IMR-90 (cell line): ENCODE data around the gene LIMS2. TPM values are rescaled to one million over a fixed set of nuclear protein-coding genes. Genes with fewer than 3 reads are reported as not detected.

ENCODE experiments used
- ATAC-seq: fragments of 200-7000 bp; cut with Tn5 transposase; 2 replicates; pipeline ENCODE4 v1.9.1; 2020; ENCODE audit warnings: low read depth, mild to moderate bottlenecking, moderate library complexity
- BruUV-seq: library from RNA; stranded (reverse); fragments of 400-500 nt; replicated peaks from 2 replicates; lab custom pipeline; 2021; lab: Mats Ljungman, UMichigan
- CTCF ChIA-PET: fragments of 300-600 bp; formaldehyde crosslinking; extraction: SDS; loops from one replicate; lab custom pipeline; 2021; ENCODE audit warnings: antibody characterized with exemption; lab: Yijun Ruan, JAX
- POLR2A ChIA-PET: fragments of 300-600 bp; sonication (Branson Sonifier 250); formaldehyde crosslinking; loops from one replicate; lab custom pipeline; 2022; ENCODE audit warnings: antibody characterized with exemption; ENCODE audit not compliant: unreplicated experiment; lab: Charles Lee
- DNase-seq: peaks from one replicate; pipeline ENCODE4 v3.0.0; 2013
- H2AFZ ChIP-seq: replicated peaks from 2 replicates; pipeline ENCODE3; 2013; ENCODE audit warnings: low read length, mild to moderate bottlenecking; ENCODE audit not compliant: poor library complexity
- H2AK5ac ChIP-seq: 2 replicates; pipeline ENCODE4 v1.6.1; 2013; ENCODE audit warnings: low read depth, low read length, inconsistent platforms
- H2AK9ac ChIP-seq: replicated peaks from 2 replicates; pipeline ENCODE3; 2013; ENCODE audit warnings: mild to moderate bottlenecking, low read depth, low read length, moderate library complexity; ENCODE audit not compliant: poor library complexity
- H2BK120ac ChIP-seq: 2 replicates; pipeline ENCODE4 v1.6.1; 2013; ENCODE audit warnings: low read depth, low read length, inconsistent platforms
- H2BK15ac ChIP-seq: 3 replicates; pipeline ENCODE4 v1.6.1; 2013; ENCODE audit warnings: low read depth, low read length, inconsistent platforms
- H2BK20ac ChIP-seq: 2 replicates; pipeline ENCODE4 v1.6.1; 2013; ENCODE audit warnings: low read depth, mild to moderate bottlenecking, inconsistent platforms, low read length, moderate library complexity
- H2BK5ac ChIP-seq: 2 replicates; pipeline ENCODE4 v1.6.1; 2013; ENCODE audit warnings: mild to moderate bottlenecking, low read depth, low read length, inconsistent platforms; ENCODE audit not compliant: poor library complexity, severe bottlenecking
- H3K14ac ChIP-seq: replicated peaks from 2 replicates; pipeline ENCODE4 v1.6.1; 2013; ENCODE audit warnings: low read depth, low read length, inconsistent platforms
- H3K18ac ChIP-seq: 2 replicates; pipeline ENCODE4 v1.6.1; 2013; ENCODE audit warnings: low read depth, low read length, control low read depth
- H3K23ac ChIP-seq: 2 replicates; pipeline ENCODE4 v1.6.1; 2013; ENCODE audit warnings: low read depth, low read length, inconsistent platforms
- H3K27ac ChIP-seq: 2 replicates; pipeline ENCODE4 v1.5.1; 2013; ENCODE audit warnings: mild to moderate bottlenecking, control low read depth, low read length; ENCODE audit not compliant: insufficient read depth
- H3K27me3 ChIP-seq: 2 replicates; pipeline ENCODE4 v1.6.1; 2013; ENCODE audit warnings: low read length; ENCODE audit not compliant: control insufficient read depth, insufficient read depth
- H3K36me3 ChIP-seq: 2 replicates; pipeline ENCODE4 v1.6.1; 2013; ENCODE audit warnings: low read length, mixed read lengths; ENCODE audit not compliant: control insufficient read depth, insufficient read depth
- H3K4ac ChIP-seq: 2 replicates; pipeline ENCODE4 v1.6.1; 2013; ENCODE audit warnings: low read depth, low read length, inconsistent platforms
- H3K4me1 ChIP-seq: 2 replicates; pipeline ENCODE4 v1.6.1; 2013; ENCODE audit warnings: low read length, mixed read lengths; ENCODE audit not compliant: control insufficient read depth, insufficient read depth
- H3K4me2 ChIP-seq: 2 replicates; pipeline ENCODE4 v1.6.1; 2013; ENCODE audit warnings: low read depth, mild to moderate bottlenecking, control low read depth, low read length, moderate library complexity
- H3K4me3 ChIP-seq: 2 replicates; pipeline ENCODE4 v1.5.1; 2013; ENCODE audit warnings: low read depth, mild to moderate bottlenecking, control low read depth, low read length, moderate library complexity; ENCODE audit not compliant: insufficient read depth
- H3K56ac ChIP-seq: 2 replicates; pipeline ENCODE4 v1.6.1; 2013; ENCODE audit warnings: low read length, inconsistent platforms; ENCODE audit not compliant: insufficient read depth; ENCODE audit errors: extremely low read depth
- H3K79me1 ChIP-seq, 2 experiments: 2 replicates each; pipeline ENCODE4 v1.6.1; 2013; ENCODE audit warnings: low read length in 2 of 2, inconsistent platforms in 1 of 2, low read depth in 1 of 2
- H3K9ac ChIP-seq: 2 replicates; pipeline ENCODE4 v1.6.1; 2013; ENCODE audit warnings: low read depth, low read length, control low read depth
- H3K9me1 ChIP-seq: 2 replicates; pipeline ENCODE4 v1.6.1; 2013; ENCODE audit warnings: low read length, inconsistent platforms; ENCODE audit not compliant: insufficient read depth
- H3K9me3 ChIP-seq: 2 replicates; pipeline ENCODE4 v1.6.1; 2013; ENCODE audit warnings: low read length; ENCODE audit not compliant: control insufficient read depth, insufficient read depth
- H4K20me1 ChIP-seq: 2 replicates; pipeline ENCODE4 v1.6.1; 2013; ENCODE audit warnings: low read length, inconsistent platforms; ENCODE audit not compliant: insufficient read depth
- H4K5ac ChIP-seq: 2 replicates; pipeline ENCODE4 v1.6.1; 2013; ENCODE audit warnings: mild to moderate bottlenecking, low read depth, low read length, control low read depth
- H4K8ac ChIP-seq, 2 experiments: 2 replicates each; pipeline ENCODE4 v1.6.1; 2013; ENCODE audit warnings: low read depth in 2 of 2, low read length in 2 of 2, control low read depth in 1 of 2, inconsistent platforms in 1 of 2
- H4K91ac ChIP-seq: 2 replicates; pipeline ENCODE4 v1.6.1; 2013; ENCODE audit warnings: low read depth, low read length, inconsistent platforms; ENCODE audit not compliant: insufficient read depth
- MAZ ChIP-seq: IDR thresholded peaks from 2 replicates; pipeline ENCODE4 v1.6.1; 2012; ENCODE audit warnings: low read depth, mild to moderate bottlenecking, low read length, improper control_type of control experiment, moderate library complexity, borderline replicate concordance
- NFE2L2 ChIP-seq: fragments of 150-350 bp; IDR thresholded peaks from 2 replicates; pipeline ENCODE4 v1.6.1; 2016; ENCODE audit warnings: low read depth, mild to moderate bottlenecking, low read length
- POLR2A ChIP-seq: IDR thresholded peaks from 2 replicates; pipeline ENCODE4 v1.6.1; 2012; ENCODE audit warnings: mild to moderate bottlenecking, low read depth, low read length
- RCOR1 ChIP-seq: IDR thresholded peaks from 2 replicates; pipeline ENCODE4 v1.6.1; 2012; ENCODE audit warnings: mild to moderate bottlenecking, low read length, improper control_type of control experiment; ENCODE audit not compliant: insufficient replicate concordance
- SMC3 ChIP-seq: fragments of 150-350 bp; IDR thresholded peaks from 2 replicates; pipeline ENCODE4 v1.6.1; 2016; ENCODE audit warnings: low read depth, mild to moderate bottlenecking, antibody characterized with exemption, low read length, moderate library complexity
- WGBS, 2 experiments: methylation state at CpG; one replicate each; pipeline versions ENCODE4 v1.1.5 to v1.1.7; 2013; ENCODE audit warnings: missing lambda C conversion rate in 2 of 2; ENCODE audit not compliant: insufficient read length in 1 of 2; ENCODE audit errors: extremely low coverage in 2 of 2; 5-methylcytosine and 5-hydroxymethylcytosine counted together
- dilution Hi-C: fragments of 300-500 bp; cut with HindIII; formaldehyde crosslinking; loops from one replicate; pipeline ENCODE4 v1.14.3; 2018; ENCODE audit warnings: low sequenced_read_pairs; ENCODE audit not compliant: unreplicated experiment
- in situ Hi-C: fragments of 300-500 bp; cut with MboI; formaldehyde crosslinking; loops from 3 replicates; pipeline ENCODE4 v1.14.3; 2019; ENCODE audit warnings: low sequenced_read_pairs, inconsistent platforms, mixed read lengths
- intact Hi-C: fragments of 100-400 bp; cut with micrococcal nuclease; formaldehyde crosslinking; loops from 2 replicates; pipeline ENCODE4 v1.10.0; 2022
- polyA plus RNA-seq, 3 experiments: library from polyadenylated mRNA; depleted of rRNA; stranded (reverse); fragments of >200 nt; gene quantifications; 2 replicates each; pipeline ENCODE4 v1.2.3, GENCODE V29; 2012; ENCODE audit warnings: low replicate concordance in 1 of 3
- total RNA-seq: library from RNA; depleted of rRNA; stranded (reverse); fragments of >200 nt; gene quantifications from 2 replicates; pipeline ENCODE4 v1.2.3, GENCODE V29; 2012
- TF ChIP-seq, protein P1 (sequence below): fragments of 150-350 bp; IDR thresholded peaks from 2 replicates; pipeline ENCODE4 v1.6.1; 2017; ENCODE audit warnings: mild to moderate bottlenecking, antibody characterized with exemption, low read length, low read depth
- TF ChIP-seq, protein P2 (sequence below): conservative IDR thresholded peaks from 2 replicates; pipeline ENCODE4 v1.5.1; 2012; ENCODE audit warnings: mild to moderate bottlenecking, low read depth, low read length, improper control_type of control experiment
- TF ChIP-seq, protein P3 (sequence below): fragments of 150-350 bp; IDR thresholded peaks from 2 replicates; pipeline ENCODE4 v1.6.1; 2016; ENCODE audit warnings: low read depth, mild to moderate bottlenecking, low read length, moderate library complexity, borderline replicate concordance

Gene LIMS2
- total and polyA plus RNA-seq, 2 of the 4 experiments (the other 2 are of a cell fraction), result 1.3 to 18.8 TPM

DNA sequence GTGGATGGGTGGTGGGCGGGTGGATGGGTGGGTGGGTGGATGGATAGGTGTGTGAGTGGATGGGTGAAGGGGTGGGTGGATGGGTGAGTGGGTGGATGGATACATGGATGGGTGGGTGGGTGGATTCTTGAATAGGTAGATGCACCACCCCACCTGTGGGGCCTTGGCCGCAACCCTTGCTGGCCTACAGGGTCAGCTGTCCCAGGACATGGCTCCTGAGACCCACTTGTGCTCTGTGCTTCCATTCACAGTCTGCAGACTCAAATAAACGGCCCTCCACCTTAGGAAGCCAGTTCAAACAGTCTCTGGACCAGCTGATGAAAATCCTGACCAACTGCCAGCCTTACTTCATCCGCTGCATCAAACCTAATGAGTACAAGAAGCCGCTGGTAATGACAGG, 85.5 kb downstream of the LIMS2 start:
- Histone ChIP-seq H3K9me1 (no peaks in the 10 kb centered on the region), H3K4me3 (no peak overlapping the region), H2BK20ac (no peak overlapping the region), H4K91ac (no peak overlapping the region), H2BK15ac (no peak overlapping the region), H2AK9ac (no peak overlapping the region), H2BK120ac (no peak overlapping the region), H2AFZ (no peak overlapping the region), H3K9ac (no peak overlapping the region), H3K14ac (no peak overlapping the region), H2AK5ac (no peak overlapping the region), H3K18ac (no peak overlapping the region), H3K56ac (no peak overlapping the region), H3K4me1 (no peaks in the 10 kb centered on the region), H3K79me1 (no peaks in the 10 kb centered on the region), H3K4me2 (no peak overlapping the region), H4K8ac (no peak overlapping the region), H3K27ac (no peak overlapping the region), H3K27me3 (peaks cover 10% of the 10 kb centered on the region), H3K23ac (no peak overlapping the region), H4K20me1 (no peaks in the 10 kb centered on the region), H3K4ac (no peak overlapping the region), H3K36me3 (no peaks in the 10 kb centered on the region), H4K5ac (no peak overlapping the region), H3K9me3 (no peaks in the 10 kb centered on the region), H2BK5ac (no peak overlapping the region)
- DNase-seq, result no peak
- ChIA-PET POLR2A (no interaction called here), CTCF (no interaction called here)
- 100% methylated on average over 1 of the region's 5 CpGs; no CpG with 5 or more reads in 1 of the 2 experiments for WGBS, 2 experiments
- in situ Hi-C loops, result no loop called here
- TF ChIP-seq, protein P1, sequence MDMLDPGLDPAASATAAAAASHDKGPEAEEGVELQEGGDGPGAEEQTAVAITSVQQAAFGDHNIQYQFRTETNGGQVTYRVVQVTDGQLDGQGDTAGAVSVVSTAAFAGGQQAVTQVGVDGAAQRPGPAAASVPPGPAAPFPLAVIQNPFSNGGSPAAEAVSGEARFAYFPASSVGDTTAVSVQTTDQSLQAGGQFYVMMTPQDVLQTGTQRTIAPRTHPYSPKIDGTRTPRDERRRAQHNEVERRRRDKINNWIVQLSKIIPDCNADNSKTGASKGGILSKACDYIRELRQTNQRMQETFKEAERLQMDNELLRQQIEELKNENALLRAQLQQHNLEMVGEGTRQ, result no peak
- TF ChIP-seq POLR2A, result no peak
- TF ChIP-seq SMC3, result no peak
- TF ChIP-seq, protein P2, sequence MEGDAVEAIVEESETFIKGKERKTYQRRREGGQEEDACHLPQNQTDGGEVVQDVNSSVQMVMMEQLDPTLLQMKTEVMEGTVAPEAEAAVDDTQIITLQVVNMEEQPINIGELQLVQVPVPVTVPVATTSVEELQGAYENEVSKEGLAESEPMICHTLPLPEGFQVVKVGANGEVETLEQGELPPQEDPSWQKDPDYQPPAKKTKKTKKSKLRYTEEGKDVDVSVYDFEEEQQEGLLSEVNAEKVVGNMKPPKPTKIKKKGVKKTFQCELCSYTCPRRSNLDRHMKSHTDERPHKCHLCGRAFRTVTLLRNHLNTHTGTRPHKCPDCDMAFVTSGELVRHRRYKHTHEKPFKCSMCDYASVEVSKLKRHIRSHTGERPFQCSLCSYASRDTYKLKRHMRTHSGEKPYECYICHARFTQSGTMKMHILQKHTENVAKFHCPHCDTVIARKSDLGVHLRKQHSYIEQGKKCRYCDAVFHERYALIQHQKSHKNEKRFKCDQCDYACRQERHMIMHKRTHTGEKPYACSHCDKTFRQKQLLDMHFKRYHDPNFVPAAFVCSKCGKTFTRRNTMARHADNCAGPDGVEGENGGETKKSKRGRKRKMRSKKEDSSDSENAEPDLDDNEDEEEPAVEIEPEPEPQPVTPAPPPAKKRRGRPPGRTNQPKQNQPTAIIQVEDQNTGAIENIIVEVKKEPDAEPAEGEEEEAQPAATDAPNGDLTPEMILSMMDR, result no peak
- no peak for TF ChIP-seq NFE2L2
- TF ChIP-seq, protein P3, sequence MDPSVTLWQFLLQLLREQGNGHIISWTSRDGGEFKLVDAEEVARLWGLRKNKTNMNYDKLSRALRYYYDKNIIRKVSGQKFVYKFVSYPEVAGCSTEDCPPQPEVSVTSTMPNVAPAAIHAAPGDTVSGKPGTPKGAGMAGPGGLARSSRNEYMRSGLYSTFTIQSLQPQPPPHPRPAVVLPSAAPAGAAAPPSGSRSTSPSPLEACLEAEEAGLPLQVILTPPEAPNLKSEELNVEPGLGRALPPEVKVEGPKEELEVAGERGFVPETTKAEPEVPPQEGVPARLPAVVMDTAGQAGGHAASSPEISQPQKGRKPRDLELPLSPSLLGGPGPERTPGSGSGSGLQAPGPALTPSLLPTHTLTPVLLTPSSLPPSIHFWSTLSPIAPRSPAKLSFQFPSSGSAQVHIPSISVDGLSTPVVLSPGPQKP, result no peak
- TF ChIP-seq RCOR1, result no peak
- TF ChIP-seq MAZ, result no peak
- no TSS peak for BruUV-seq
- no peak for ATAC-seq
- dilution Hi-C loops, result no loop called here
- intact Hi-C loops, result no loop called here
